ENCODE data around the gene CALML5.

The CALML5 gene

DNA sequence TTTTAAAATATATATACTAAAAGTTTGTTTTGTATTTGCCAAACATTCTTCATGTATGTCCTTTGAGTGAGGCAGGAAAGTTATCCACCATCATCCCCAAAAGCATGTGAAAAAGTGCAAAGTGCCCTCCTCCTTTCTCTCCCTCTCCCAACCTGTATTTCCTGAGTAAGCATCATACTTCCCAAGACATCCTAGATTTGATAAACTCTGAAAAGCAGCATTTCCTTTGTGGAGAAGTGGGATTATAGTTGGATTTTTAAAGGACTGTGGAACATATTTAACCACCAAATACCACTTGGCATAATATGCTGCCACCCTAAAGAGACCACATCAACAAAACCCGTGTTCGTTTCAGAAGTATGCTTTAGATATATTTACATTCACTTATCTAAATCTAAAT is 50.1 kb downstream of the CALML5 start:
- DNase-seq (ENCODE audit: low read depth) = no peak
- TF ChIP-seq, protein P1, sequence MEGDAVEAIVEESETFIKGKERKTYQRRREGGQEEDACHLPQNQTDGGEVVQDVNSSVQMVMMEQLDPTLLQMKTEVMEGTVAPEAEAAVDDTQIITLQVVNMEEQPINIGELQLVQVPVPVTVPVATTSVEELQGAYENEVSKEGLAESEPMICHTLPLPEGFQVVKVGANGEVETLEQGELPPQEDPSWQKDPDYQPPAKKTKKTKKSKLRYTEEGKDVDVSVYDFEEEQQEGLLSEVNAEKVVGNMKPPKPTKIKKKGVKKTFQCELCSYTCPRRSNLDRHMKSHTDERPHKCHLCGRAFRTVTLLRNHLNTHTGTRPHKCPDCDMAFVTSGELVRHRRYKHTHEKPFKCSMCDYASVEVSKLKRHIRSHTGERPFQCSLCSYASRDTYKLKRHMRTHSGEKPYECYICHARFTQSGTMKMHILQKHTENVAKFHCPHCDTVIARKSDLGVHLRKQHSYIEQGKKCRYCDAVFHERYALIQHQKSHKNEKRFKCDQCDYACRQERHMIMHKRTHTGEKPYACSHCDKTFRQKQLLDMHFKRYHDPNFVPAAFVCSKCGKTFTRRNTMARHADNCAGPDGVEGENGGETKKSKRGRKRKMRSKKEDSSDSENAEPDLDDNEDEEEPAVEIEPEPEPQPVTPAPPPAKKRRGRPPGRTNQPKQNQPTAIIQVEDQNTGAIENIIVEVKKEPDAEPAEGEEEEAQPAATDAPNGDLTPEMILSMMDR (IDR thresholded peaks at IDR 0.05; ENCODE audit: low read depth, low read length, missing control alignments) = no peak
- H3K4me3 ChIP-seq (ENCODE audit: low read depth, low read length) = peak overlapping the region; percentile 59
- in situ Hi-C loops (cut with HindIII; ENCODE audit: low sequenced_read_pairs) = loop anchor here (5.0 kb wide), 1 partner anchor 168 kb away; no protein-coding TSS in a partner anchor

All from astrocyte of the cerebellum (primary cell).